Epithelial cell of esophagus (primary cell): Measurements from ENCODE around the gene PRKCB.

ENCODE experiments used
- DNase-seq: peaks from one replicate; pipeline ENCODE4 v3.0.0; 2010; ENCODE audit warnings: low read depth
- H3K4me3 ChIP-seq: 2 replicates; pipeline ENCODE4 v1.5.1; 2011; ENCODE audit warnings: mild to moderate bottlenecking, low read length, control low read depth
- TF ChIP-seq, protein P1 (sequence below): IDR thresholded peaks from 2 replicates; pipeline ENCODE4 v1.5.1; 2011; ENCODE audit warnings: low read depth, mild to moderate bottlenecking, low read length, control low read depth, inconsistent platforms; ENCODE audit not compliant: insufficient read depth; ENCODE audit errors: missing control alignments

PRKCB gene

DNA sequence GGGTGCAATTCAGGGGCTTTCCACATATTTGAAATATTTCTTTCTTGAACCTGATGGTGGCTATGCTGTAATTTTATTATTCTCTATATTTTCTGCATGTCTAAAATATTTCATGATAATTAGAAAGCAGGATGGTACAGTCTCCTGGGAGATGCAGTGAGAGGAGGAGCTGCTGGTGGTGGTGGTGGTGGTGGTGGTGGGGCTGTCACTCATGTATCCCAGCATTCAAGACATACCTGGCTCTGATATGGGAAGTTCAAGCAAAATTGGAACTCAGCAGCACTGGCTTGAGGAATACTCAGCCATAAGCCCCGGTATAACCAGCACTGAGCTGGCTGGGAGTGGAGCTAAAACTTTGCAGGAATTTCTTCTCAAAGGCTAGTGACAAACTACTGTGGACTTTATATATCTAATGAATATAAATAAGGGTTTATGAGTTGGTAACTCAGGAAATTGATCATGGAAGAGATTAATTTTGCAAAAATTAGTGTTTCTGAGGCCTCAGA is 200.3 kb downstream of the PRKCB start:
- TF ChIP-seq, protein P1, sequence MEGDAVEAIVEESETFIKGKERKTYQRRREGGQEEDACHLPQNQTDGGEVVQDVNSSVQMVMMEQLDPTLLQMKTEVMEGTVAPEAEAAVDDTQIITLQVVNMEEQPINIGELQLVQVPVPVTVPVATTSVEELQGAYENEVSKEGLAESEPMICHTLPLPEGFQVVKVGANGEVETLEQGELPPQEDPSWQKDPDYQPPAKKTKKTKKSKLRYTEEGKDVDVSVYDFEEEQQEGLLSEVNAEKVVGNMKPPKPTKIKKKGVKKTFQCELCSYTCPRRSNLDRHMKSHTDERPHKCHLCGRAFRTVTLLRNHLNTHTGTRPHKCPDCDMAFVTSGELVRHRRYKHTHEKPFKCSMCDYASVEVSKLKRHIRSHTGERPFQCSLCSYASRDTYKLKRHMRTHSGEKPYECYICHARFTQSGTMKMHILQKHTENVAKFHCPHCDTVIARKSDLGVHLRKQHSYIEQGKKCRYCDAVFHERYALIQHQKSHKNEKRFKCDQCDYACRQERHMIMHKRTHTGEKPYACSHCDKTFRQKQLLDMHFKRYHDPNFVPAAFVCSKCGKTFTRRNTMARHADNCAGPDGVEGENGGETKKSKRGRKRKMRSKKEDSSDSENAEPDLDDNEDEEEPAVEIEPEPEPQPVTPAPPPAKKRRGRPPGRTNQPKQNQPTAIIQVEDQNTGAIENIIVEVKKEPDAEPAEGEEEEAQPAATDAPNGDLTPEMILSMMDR, result no peak
- H3K4me3 ChIP-seq, result no peak overlapping the region
- no peak for DNase-seq

DNA sequence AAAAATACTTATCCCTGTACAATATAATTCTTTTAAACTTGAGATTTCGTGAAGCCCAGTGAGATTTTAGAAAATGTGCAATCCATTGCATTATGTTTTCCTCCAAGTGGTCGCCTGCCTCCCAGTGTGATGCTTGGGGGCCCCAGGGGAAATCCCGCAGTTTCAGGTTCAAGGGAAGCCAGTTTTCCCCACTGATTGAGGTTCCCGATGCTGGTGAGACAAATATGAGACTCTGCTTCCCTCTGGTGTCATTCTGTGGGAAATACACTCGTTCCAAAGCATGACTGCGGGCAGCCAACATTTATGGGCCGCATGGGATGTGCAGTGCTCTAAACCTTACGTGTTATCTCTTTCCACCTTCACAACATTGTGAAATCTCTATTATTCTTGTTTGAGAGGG is 200.8 kb downstream of the PRKCB start:
- H3K4me3 ChIP-seq, result no peak overlapping the region
- TF ChIP-seq, protein P1, result peak; percentile 74
- DNase-seq, result peak; percentile 45

DNA sequence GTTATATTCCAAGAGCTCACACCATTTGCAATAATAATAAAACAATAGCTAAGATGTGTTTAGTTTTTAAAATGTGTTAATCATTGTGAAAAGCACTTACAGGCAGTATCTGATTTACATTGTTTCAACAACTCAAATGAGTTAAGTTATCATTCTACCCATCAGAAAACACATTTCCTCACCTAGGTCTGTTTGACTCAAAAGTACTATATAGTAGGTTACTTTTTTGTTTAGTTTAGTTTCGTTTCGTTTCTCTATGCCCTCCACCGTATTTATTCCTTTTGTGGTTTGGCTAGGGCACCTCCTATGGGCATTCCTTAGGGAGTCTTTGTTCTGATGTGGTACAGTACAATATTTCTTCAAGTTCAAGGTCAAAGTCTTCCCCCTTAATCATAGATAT is 201.6 kb downstream of the PRKCB start:
- TF ChIP-seq, protein P1, result no peak
- no peak for DNase-seq
- H3K4me3 ChIP-seq, result no peak overlapping the region

DNA sequence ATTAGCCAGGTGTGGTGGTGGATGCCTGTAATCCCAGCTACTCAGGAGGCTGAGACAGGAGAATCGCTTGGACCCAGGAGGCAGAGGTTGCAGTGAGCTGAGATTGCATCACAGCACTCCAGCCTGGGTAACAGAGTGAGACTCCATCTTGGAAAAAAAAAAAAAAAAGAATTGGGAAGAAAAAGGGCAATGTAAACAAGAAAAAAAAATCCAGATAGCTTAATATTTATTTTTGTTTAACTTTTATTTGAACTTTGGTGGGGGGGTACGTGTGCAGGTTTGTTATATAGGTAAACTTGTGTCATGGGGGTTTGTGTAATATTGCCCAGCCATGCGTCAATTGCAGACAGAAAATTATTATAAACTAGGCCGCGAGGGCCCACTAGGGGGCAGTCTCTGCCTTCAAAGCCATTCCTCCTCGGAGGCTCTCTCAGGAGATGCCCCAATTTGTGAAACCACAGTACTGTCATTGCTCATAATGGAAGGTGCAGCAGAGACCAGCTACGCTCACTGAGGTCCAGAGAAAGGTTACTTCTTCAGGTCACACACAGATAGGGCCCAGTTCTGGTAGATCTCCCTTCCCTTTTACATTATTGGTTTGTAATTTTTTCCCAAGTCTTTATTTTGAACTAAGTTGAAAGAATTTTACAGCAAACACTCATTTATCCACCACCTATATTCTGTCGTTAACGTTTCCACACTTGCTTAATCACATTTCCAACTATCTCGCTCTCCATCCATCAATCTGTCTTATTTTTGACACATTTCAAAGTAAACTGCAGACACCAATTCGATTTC is 206.2 kb downstream of the PRKCB start:
- TF ChIP-seq, protein P1, result peak; percentile 71
- DNase-seq, result peak; percentile 65
- no peak overlapping the region for H3K4me3 ChIP-seq

DNA sequence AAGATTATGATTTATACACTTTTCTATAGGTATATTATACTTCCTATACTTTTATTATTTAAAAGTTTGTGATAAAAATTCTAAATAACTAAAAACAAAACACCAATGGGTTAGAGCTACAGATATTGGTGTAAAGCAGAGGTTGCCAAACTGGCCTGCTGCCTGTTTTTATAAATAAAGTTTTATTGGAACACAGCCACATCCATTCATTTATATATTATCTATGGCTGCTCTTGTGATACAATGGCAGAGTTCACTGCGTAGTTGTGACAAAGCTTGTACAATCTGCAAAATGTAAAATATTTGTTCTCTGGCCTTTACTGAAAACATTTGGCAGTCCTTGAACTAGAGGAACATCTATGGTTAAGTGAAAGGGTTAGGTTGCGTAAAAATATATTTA is 208.7 kb downstream of the PRKCB start:
- no peak overlapping the region for H3K4me3 ChIP-seq
- TF ChIP-seq, protein P1, result no peak
- no peak for DNase-seq

DNA sequence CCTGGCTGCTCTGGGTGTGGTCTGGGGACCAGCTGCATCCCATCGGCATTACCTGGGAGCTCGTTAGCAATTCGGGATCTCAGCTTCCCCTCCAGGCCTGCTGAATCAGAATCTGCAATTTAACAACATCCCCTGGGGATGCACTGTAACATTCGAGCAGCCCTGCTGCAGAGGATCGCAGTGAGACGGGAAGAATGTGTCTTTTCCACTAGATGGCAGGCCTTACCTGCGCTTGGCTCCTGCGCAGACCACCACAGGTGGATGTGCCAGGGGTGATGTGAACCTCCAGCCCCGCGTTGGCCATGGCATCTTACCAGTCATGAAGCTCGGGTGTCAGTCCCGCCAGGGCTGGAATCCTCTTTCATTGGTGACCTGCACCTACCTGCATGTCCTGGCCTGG is 209.9 kb downstream of the PRKCB start:
- no peak overlapping the region for H3K4me3 ChIP-seq
- TF ChIP-seq, protein P1, result peak; percentile 22
- DNase-seq, result peak; percentile 3

DNA sequence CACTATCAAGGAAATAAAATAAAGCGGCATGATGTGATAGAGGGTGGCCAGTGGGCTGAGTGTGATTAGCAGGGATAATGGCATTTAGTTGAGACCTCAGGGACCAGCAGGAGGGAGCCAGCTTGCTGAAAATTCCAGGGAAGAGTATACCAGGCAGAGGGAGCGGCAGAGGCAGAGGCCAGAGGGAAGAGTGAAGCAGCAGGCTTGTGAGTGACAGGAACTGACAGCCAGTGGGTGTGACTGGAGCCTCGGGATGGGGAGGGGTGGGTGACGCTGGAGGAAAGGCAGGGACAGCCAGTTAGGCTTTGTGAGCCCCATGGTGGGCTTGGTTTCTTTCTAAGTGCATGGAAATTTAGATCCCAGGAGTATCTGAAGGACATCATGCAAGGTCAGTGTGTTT is 210.7 kb downstream of the PRKCB start:
- TF ChIP-seq, protein P1, result no peak
- no peak overlapping the region for H3K4me3 ChIP-seq
- peak; percentile 2 for DNase-seq
